ENCODE data around the gene WWTR1. TPM values are rescaled to one million over a fixed set of nuclear protein-coding genes. Genes with fewer than 3 reads are reported as not detected.

Gene WWTR1
- total RNA-seq, 2 experiments from 2014 or later, result 0.31 to 0.53 TPM

GRCh38 chr3:149670742-149671492 is 13.1 kb upstream of the WWTR1 start:
- CTCF ChIA-PET, result interaction anchor here (1.3 kb wide), 1 partner anchor 13 kb away, joined by 4 read pairs; the partner anchor contains the start of gene WWTR1
- H3K27me3 Mint-ChIP-seq (ENCODE audit: low read depth), result peaks cover 2% of the 10 kb centered on the region
- DNase-seq (no peak), ATAC-seq (no peak)
- H3K36me3 Mint-ChIP-seq (ENCODE audit: low read depth), result no peaks in the 10 kb centered on the region
- POLR2A ChIA-PET, result no interaction called here
- no peaks in the 10 kb centered on the region for H3K9me3 Mint-ChIP-seq (ENCODE audit: insufficient read depth)
- no peak overlapping the region for H3K27ac Mint-ChIP-seq
- no peak overlapping the region for H3K4me3 Mint-ChIP-seq
- no peaks in the 10 kb centered on the region for H3K4me1 Mint-ChIP-seq (ENCODE audit: low read depth)

- Mint-ChIP-seq H3K36me3 (ENCODE audit: low read depth) (no peaks in the 10 kb centered on the region), H3K9me3 (ENCODE audit: insufficient read depth) (no peaks in the 10 kb centered on the region), H3K27me3 (ENCODE audit: low read depth) (peaks cover 8% of the 10 kb centered on the region), H3K27ac (no peak overlapping the region), H3K4me3 (no peak overlapping the region), H3K4me1 (ENCODE audit: low read depth) (no peaks in the 10 kb centered on the region)
- CTCF ChIA-PET, result no interaction called here
- ATAC-seq (no peak), DNase-seq (no peak)
- POLR2A ChIA-PET, result no interaction called here
These were observed 9.8 kb upstream of the WWTR1 start for GRCh38 chr3:149667576-149667975.

- no peak for ATAC-seq
- Mint-ChIP-seq H3K36me3 (ENCODE audit: low read depth) (no peaks in the 10 kb centered on the region), H3K4me3 (no peak overlapping the region), H3K4me1 (ENCODE audit: low read depth) (peaks cover under 1% of the 10 kb centered on the region), H3K27me3 (ENCODE audit: low read depth) (peaks cover 21% of the 10 kb centered on the region), H3K9me3 (ENCODE audit: insufficient read depth) (no peaks in the 10 kb centered on the region), H3K27ac (no peak overlapping the region)
- DNase-seq, result no peak
- ChIA-PET POLR2A (no interaction called here), CTCF (no interaction called here)
These were observed 6.1 kb upstream of the WWTR1 start for GRCh38 chr3:149663966-149664365.

- Mint-ChIP-seq H3K4me3 (no peak overlapping the region), H3K36me3 (ENCODE audit: low read depth) (no peaks in the 10 kb centered on the region), H3K4me1 (ENCODE audit: low read depth) (peaks cover 9% of the 10 kb centered on the region), H3K27me3 (ENCODE audit: low read depth) (peaks cover 29% of the 10 kb centered on the region), H3K27ac (no peak overlapping the region), H3K9me3 (ENCODE audit: insufficient read depth) (no peaks in the 10 kb centered on the region)
- ATAC-seq (no peak), DNase-seq (no peak)
- ChIA-PET CTCF (interaction anchor here (0.9 kb wide), 1 partner anchor 94 kb away, joined by 3 read pairs; no protein-coding TSS in a partner anchor), POLR2A (no interaction called here)
These were observed 4.5 kb upstream of the WWTR1 start for GRCh38 chr3:149662240-149662887.

- CTCF ChIA-PET, result interaction anchor here (1.2 to 2.3 kb wide), 4 partner anchors 39 to 93 kb away, joined by 3 to 7 read pairs (median 4); no protein-coding TSS in a partner anchor
- Mint-ChIP-seq H3K9me3 (ENCODE audit: insufficient read depth) (no peaks in the 10 kb centered on the region), H3K4me1 (ENCODE audit: low read depth) (peaks cover 13% of the 10 kb centered on the region), H3K36me3 (ENCODE audit: low read depth) (no peaks in the 10 kb centered on the region), H3K4me3 (no peak overlapping the region), H3K27ac (no peak overlapping the region), H3K27me3 (ENCODE audit: low read depth) (peaks cover 48% of the 10 kb centered on the region)
- no peak for DNase-seq
- POLR2A ChIA-PET, result no interaction called here
- no peak for ATAC-seq
These were observed 2.6 kb upstream of the WWTR1 start for GRCh38 chr3:149660462-149660861.

- peaks cover 13% of the 10 kb centered on the region for H3K4me1 Mint-ChIP-seq (ENCODE audit: low read depth)
- peaks cover 55% of the 10 kb centered on the region for H3K27me3 Mint-ChIP-seq (ENCODE audit: low read depth)
- POLR2A ChIA-PET, result no interaction called here
- no peak for ATAC-seq
- H3K36me3 Mint-ChIP-seq (ENCODE audit: low read depth), result no peaks in the 10 kb centered on the region
- no peaks in the 10 kb centered on the region for H3K9me3 Mint-ChIP-seq (ENCODE audit: insufficient read depth)
- peak overlapping the region; percentile 79 for H3K4me3 Mint-ChIP-seq
- no peak overlapping the region for H3K27ac Mint-ChIP-seq
- CTCF ChIA-PET, result interaction anchor here (0.8 to 2.6 kb wide), 7 partner anchors 11 to 131 kb away, joined by 3 to 10 read pairs (median 4); no protein-coding TSS in a partner anchor
- no peak for DNase-seq
These were observed 1.1 kb upstream of the WWTR1 start for GRCh38 chr3:149658744-149659497.

GRCh38 chr3:149657321-149657925 is 402 bp downstream of the WWTR1 start:
- peak overlapping the region; percentile 79 for H3K4me3 Mint-ChIP-seq
- DNase-seq (peak; percentile 26), ATAC-seq (peak; percentile 74)
- ChIA-PET CTCF (interaction anchor here (0.7 to 2.6 kb wide), 7 partner anchors 11 to 152 kb away, joined by 3 to 10 read pairs (median 3); no protein-coding TSS in a partner anchor), POLR2A (interaction anchor here (1.1 kb wide), 1 partner anchor 95 kb away, joined by 5 read pairs; the partner anchor contains the start of gene COMMD2)
- H3K9me3 Mint-ChIP-seq (ENCODE audit: insufficient read depth), result no peaks in the 10 kb centered on the region
- H3K27ac Mint-ChIP-seq, result no peak overlapping the region
- no peaks in the 10 kb centered on the region for H3K36me3 Mint-ChIP-seq (ENCODE audit: low read depth)
- H3K27me3 Mint-ChIP-seq (ENCODE audit: low read depth), result peaks cover 49% of the 10 kb centered on the region
- H3K4me1 Mint-ChIP-seq (ENCODE audit: low read depth), result peaks cover 13% of the 10 kb centered on the region

- ATAC-seq, result no peak
- no peak for DNase-seq
- POLR2A ChIA-PET, result no interaction called here
- CTCF ChIA-PET, result no interaction called here
- peaks cover 13% of the 10 kb centered on the region for H3K4me1 Mint-ChIP-seq (ENCODE audit: low read depth)
- no peak overlapping the region for H3K4me3 Mint-ChIP-seq
- H3K27me3 Mint-ChIP-seq (ENCODE audit: low read depth), result peaks cover 52% of the 10 kb centered on the region
- H3K9me3 Mint-ChIP-seq (ENCODE audit: insufficient read depth), result no peaks in the 10 kb centered on the region
- no peaks in the 10 kb centered on the region for H3K36me3 Mint-ChIP-seq (ENCODE audit: low read depth)
- no peak overlapping the region for H3K27ac Mint-ChIP-seq
These were observed 1.8 kb downstream of the WWTR1 start for GRCh38 chr3:149655826-149656574.

GRCh38 chr3:149654188-149654601 is 3.6 kb downstream of the WWTR1 start:
- no peak for DNase-seq

GRCh38 chr3:149653564-149653963 is 4.3 kb downstream of the WWTR1 start:
- H3K36me3 Mint-ChIP-seq (ENCODE audit: low read depth), result no peaks in the 10 kb centered on the region
- POLR2A ChIA-PET, result no interaction called here
- no peaks in the 10 kb centered on the region for H3K9me3 Mint-ChIP-seq (ENCODE audit: insufficient read depth)
- no peak overlapping the region for H3K27ac Mint-ChIP-seq
- H3K4me3 Mint-ChIP-seq, result no peak overlapping the region
- DNase-seq (no peak), ATAC-seq (no peak)
- H3K4me1 Mint-ChIP-seq (ENCODE audit: low read depth), result peaks cover 8% of the 10 kb centered on the region
- CTCF ChIA-PET, result no interaction called here
- H3K27me3 Mint-ChIP-seq (ENCODE audit: low read depth), result peaks cover 39% of the 10 kb centered on the region

More at GRCh38 chr3:149654188-149654601, 3.6 kb downstream of the WWTR1 start:
- CTCF ChIA-PET, result no interaction called here
- POLR2A ChIA-PET, result no interaction called here
- Mint-ChIP-seq H3K27ac (no peak overlapping the region), H3K36me3 (ENCODE audit: low read depth) (no peaks in the 10 kb centered on the region), H3K9me3 (ENCODE audit: insufficient read depth) (no peaks in the 10 kb centered on the region), H3K27me3 (ENCODE audit: low read depth) (peaks cover 44% of the 10 kb centered on the region), H3K4me1 (ENCODE audit: low read depth) (peaks cover 13% of the 10 kb centered on the region), H3K4me3 (no peak overlapping the region)
- ATAC-seq, result no peak

GRCh38 chr3:149653136-149653535 is 4.7 kb downstream of the WWTR1 start:
- H3K27me3 Mint-ChIP-seq (ENCODE audit: low read depth), result peaks cover 39% of the 10 kb centered on the region
- no peak overlapping the region for H3K4me3 Mint-ChIP-seq
- ATAC-seq, result no peak
- no peaks in the 10 kb centered on the region for H3K36me3 Mint-ChIP-seq (ENCODE audit: low read depth)
- peaks cover 5% of the 10 kb centered on the region for H3K4me1 Mint-ChIP-seq (ENCODE audit: low read depth)
- ChIA-PET CTCF (no interaction called here), POLR2A (no interaction called here)
- no peak overlapping the region for H3K27ac Mint-ChIP-seq
- no peak for DNase-seq
- no peaks in the 10 kb centered on the region for H3K9me3 Mint-ChIP-seq (ENCODE audit: insufficient read depth)
